ENCODE results near the gene SARDH. TPM values are rescaled to one million over a fixed set of nuclear protein-coding genes. Genes with fewer than 3 reads are reported as not detected.

SARDH gene, protein sequence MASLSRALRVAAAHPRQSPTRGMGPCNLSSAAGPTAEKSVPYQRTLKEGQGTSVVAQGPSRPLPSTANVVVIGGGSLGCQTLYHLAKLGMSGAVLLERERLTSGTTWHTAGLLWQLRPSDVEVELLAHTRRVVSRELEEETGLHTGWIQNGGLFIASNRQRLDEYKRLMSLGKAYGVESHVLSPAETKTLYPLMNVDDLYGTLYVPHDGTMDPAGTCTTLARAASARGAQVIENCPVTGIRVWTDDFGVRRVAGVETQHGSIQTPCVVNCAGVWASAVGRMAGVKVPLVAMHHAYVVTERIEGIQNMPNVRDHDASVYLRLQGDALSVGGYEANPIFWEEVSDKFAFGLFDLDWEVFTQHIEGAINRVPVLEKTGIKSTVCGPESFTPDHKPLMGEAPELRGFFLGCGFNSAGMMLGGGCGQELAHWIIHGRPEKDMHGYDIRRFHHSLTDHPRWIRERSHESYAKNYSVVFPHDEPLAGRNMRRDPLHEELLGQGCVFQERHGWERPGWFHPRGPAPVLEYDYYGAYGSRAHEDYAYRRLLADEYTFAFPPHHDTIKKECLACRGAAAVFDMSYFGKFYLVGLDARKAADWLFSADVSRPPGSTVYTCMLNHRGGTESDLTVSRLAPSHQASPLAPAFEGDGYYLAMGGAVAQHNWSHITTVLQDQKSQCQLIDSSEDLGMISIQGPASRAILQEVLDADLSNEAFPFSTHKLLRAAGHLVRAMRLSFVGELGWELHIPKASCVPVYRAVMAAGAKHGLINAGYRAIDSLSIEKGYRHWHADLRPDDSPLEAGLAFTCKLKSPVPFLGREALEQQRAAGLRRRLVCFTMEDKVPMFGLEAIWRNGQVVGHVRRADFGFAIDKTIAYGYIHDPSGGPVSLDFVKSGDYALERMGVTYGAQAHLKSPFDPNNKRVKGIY
- polyA plus RNA-seq (2014; cell fraction: cytosol; rRNA removed), result 3.2 and 3.3 TPM in 2 replicates
- 4.7 and 8.5 TPM in 2 replicates for polyA plus RNA-seq (2014; cell fraction: nucleus; rRNA removed)

DNA sequence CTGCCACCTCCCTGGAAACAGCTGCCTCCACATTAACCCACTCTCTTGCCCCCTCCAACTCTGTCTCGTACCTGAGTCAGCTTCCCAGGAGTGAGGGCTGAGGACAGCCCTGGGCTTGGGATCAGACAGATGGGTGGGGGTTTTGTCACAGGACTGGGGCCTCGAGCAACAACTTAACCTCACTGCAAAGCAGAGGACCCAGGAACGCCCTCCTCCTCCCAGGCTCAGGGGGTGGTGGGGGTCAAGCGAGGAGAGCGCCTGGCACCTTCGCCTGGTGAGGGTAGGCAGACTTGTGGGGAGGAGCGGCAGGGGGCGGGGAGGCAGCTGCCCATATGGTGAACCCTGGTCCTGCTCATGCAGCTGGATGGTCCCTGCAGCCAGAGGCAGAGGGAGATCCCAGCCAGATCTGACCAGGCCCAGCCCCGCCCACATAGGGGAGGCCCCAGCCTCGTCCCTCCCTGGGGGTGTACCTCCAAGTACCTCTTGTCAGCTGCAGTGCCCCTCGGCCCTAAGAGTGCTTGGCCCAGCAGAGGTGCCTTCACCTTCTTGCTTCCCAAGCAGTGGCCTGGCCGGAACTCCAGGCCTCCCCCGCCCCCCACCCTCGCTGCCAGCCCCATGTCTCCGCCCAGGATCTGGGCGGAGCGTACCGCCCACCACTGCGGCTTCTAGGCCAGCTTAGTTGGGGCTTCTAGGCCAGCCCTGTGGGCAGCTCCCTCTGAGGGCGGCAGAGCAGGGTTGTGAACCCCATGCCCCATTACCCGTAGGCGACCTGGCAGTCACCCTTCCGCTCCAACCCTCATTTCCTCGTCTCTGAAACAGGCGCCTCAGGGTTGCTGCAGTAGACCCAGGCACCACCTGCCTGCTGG lies at the start of gene SARDH:
Gene SARDH, minus strand, starts transcription at position 579 of the 866 bp plus-strand sequence. CDS start 4,179 bp downstream, outside the sequence.
- DNase-seq (ENCODE audit: low spot score), result peak; percentile 78

DNA sequence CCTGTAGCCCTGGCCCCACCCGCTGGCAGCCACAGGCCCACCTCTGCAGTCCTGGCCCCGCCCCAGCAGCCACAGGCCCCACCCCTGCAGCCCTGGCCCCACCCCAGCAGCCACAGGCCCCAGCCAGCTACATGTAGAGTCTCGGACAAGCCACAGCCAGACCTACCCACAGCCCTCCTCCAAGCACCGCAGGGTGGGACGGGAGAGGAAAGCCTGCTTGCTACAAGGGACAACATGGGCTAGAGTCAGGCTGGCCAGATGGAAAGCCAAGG lies 49.5 kb upstream of the SARDH start:
- no peak for DNase-seq (ENCODE audit: low spot score)

DNA sequence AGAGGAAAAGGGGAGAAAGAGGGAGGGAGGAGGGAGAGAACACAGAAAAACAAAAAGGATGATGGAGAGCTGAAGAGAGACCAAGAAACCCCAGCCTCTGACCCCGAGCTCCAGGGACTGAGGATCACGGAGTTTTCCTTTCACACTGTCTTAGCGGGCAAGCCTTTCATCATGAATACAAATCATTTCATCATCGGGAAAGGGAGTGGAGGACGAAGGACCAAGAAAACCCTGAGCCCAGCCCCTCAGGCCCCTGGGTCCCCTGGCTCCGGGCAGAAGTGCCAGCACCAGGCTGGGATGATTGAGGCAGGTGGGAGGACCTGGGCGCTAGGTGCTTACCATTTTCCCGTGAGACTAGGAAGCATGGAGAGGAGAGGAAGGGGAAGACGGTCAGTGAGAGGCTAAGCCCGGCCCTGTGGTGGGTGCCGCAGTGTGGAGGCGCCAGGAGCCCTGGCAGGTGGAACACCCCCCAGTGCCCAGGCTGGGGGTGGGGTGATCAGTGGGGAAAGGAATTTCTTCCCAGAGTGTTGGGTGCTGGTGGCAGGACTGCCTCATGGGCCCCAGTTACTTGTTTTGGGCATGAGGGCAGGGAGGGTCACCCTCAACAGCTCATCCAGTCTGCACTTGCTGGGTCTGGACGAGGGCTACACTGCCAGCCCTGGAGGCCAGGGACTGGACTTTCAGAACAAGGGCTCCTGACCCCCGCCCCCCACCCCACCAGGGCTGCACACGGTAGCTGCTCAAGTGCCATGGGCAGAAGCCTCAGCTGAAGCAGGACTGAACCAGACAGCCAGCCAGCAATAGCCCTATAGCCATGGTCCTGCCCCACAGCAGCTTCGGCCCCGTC lies 49.0 kb upstream of the SARDH start:
- DNase-seq (ENCODE audit: low spot score), result no peak

DNA sequence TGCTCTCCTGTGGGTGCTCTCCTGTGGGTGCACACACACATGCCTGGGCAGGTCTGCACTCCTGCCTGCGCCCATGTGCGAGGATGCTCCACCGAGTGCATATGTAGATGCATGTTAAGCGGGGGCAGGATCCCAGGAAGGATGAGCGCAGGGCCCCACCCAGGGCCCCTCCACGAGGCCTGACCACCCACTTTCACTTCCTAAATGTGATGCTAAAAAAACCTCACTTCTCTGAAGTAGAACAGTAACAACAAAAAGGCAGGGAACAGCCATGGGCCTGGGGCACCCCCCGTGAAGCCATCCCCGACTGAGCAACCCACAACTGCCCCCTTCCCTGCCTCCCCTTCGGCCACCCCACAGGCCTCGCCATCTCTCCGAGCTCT lies 48.2 kb upstream of the SARDH start:
- no peak for DNase-seq (ENCODE audit: low spot score)

DNA sequence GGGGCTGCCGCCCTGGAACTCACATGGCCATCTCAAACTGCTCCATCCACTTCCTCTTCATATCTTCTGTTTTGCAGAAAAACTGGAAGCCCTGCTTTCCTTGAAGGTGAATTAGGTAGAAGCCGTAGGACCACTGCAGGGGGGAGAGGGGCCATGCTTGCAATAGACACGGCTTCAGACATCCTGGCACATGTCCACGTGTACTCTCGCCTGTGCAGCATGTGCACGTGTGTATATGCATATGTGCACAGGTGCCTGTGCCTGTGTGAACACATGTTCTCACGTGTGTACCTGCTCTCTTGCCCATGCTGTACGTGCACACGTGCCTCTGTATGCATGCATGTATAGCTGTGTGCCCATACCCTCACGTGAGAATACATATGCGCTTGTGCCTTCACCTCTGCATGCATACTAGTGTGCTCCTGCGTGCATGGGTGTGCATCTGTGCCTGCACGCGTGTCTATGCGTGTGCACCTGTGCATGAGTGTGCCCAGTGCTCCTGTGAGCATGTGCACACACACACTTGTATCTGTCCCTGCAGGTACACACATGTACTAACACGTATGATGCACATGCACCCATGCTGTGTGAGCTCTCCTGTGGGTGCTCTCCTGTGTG lies 47.7 kb upstream of the SARDH start:
- no peak for DNase-seq (ENCODE audit: low spot score)

DNA sequence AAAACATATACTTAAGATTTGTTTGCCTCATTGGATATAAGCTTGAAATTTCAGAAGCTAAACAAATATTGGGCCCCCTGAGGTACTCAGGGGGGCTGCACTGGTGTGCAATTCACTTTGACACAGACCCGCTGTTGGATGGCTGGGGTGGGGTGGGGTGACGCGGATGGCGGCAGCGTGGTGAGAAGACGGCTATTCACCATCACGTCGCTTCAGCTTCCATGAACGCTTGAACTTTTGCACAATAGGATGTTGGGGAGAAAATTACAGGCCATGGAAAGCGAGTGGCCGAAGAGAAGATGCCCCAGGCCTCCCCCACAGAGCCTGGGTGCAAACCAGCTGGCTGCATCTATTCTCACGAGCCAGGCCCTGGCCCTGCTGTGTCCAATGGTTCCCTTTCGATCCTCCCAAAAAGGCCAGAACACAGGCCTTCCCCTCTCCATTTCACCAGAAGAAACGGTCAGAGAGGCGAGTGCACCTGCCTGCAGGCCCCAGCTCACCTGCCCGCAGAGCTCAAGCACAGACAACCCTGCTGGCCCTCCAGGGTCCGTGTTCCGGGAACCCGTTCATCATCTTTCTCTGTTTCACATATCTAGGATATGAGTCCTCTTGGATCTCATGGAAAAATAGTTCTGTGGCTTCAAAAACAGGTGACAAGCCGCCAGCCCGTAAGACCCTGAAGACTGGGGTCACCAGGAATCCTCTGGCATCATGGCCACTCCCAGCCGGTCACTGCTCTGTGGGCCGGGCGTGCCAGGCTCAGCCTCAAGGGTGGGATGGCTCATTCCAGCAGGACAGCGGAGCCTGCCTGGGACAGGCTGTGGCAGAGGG lies 46.8 kb upstream of the SARDH start:
- no peak for DNase-seq (ENCODE audit: low spot score)

DNA sequence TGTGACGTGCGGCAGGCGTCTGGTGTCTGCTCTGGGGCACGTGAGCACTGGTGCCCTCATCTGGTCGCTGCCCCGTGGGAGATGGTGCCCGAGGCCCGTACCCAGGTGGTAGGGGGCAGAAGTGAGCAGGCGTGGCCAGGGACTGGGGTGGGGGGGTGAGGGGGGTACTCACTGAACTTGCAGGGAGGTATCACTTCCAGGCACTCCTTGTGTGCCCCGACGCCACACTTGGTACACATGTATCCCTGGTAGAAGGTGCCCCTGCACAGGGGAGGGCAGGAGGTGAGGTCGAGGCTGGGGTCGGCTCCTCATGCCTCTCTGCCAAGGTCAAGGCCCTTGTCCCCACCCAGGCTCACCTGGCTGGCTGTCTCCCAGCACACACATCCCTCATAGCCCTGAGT lies 45.2 kb upstream of the SARDH start:
- no peak for DNase-seq (ENCODE audit: low spot score)

DNA sequence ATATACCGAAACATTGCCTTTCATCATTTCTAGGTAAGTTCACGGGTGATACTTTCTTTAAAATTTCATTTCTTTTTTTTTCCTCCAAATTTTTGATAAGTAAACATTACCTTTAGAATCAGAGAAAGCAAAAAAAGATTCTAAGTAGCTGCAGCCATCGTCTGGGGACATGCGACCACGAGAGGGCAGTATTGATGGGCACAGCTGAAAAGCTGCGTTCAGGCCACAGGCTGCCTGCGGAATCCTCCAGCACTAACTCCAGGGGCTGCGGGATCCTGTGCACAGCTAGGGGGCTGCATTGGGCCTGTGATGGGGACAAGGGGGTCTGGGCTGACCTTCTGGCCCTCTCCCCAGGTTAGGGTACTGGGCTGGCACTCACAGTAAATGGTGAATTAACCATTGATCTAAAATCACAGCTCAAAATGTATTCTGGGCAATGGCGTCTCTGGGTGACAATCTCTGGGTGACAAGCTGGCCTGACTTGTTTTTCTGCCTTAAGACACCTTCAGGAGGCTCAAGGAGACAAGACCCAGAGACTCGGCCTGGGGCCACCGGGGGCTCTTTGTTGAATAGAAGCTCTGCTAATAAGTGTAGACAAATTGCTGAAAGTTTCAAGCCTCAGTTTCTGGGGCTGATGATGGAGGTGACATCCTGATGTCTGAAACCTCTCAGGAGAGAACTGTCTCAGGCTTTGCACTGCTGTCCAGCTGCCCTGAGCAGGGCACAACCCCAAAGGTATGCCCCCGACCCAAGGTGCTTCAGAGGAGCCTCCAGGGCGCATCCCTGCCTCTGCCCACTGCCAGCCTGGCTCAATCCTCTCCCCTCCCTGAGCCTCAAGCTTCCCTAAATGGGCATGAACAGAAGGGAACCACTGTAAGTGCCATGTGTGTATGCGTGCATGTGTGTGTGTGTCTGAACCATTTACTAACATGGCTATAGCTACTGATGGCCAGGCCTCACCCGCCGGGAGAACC lies 44.3 kb upstream of the SARDH start:
- DNase-seq (ENCODE audit: low spot score), result peak; percentile 66

DNA sequence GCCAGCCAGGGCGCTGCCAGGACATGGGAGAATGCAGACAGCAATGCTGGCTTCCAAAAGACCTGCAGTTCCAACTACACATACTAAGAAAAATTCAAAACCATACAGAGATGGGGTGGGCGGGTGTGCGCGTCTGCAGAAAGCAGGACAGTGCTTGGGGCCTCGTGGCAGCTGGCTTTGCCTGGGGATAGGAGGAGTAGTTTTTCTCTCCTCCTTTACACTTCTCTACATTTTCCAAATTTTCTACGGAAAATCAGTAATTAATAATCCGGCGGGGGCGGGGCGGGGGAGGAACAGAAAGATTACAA lies 43.6 kb upstream of the SARDH start:
- no peak for DNase-seq (ENCODE audit: low spot score)

DNA sequence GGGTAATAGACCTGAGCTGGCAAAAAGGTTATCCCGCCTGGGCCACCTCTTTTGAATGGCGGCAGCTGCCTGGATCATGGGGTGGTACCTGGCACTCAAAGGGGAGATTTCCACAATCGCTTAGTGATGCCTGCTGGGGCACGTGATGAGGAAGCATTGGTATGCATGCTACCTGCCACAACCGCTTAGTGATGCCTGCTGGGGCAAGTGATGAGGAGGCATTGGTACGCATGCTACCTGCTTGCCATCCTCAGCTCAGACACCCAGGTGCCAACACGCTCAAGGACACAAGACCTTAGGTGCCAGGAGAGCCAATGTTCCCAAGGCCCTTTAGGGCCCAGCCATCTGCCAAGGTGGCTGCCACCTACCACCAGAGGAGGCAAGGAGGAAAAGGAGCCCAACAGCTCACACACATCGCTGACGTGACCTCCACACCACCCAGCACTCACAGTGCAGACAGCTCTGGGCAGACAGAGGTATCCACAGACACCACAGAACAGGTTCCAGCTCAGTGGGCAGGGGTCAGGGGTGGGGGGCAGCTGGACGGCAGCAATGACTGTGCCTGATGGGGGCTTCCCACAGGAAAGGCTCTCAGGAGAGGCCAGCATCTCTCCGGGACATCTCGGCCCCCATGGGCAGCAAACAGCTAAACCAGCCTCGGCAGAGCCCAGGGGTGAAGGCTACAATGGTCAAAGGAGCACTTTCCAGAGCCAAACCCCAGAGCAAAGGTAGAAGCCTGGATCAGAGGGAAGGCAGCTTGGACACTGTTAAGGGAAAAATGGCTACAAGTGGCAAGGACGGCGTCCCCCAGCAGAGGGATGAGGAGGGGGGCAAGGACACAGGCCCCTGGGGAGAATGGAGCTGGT lies 43.0 kb upstream of the SARDH start:
- DNase-seq (ENCODE audit: low spot score), result no peak

DNA sequence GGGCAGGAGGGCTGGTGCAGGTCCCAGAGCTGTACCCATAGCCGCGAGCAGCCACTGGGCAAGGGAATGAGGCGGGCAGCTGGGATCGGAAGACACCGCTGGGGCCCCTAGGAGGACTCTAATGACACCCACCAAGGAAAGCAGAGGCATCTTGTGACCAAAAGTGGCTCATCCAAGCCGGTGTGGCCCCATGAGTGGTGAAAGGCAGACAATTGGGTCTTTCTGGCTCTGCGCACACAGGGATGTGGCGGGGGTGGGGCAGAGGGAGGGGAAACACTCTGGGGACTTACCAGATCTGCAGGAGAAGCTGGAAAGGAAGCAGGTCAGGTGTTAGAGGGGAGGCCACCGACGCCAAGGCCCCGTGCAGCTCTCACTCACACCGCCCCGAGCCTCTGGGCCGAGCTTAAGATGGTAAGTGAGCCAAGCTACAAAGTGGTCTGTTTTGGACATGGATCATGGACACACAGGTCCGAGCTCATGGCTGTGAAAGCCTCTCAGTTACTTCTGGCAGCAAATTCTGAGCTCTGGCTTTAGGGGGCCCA lies 42.3 kb upstream of the SARDH start:
- no peak for DNase-seq (ENCODE audit: low spot score)

DNA sequence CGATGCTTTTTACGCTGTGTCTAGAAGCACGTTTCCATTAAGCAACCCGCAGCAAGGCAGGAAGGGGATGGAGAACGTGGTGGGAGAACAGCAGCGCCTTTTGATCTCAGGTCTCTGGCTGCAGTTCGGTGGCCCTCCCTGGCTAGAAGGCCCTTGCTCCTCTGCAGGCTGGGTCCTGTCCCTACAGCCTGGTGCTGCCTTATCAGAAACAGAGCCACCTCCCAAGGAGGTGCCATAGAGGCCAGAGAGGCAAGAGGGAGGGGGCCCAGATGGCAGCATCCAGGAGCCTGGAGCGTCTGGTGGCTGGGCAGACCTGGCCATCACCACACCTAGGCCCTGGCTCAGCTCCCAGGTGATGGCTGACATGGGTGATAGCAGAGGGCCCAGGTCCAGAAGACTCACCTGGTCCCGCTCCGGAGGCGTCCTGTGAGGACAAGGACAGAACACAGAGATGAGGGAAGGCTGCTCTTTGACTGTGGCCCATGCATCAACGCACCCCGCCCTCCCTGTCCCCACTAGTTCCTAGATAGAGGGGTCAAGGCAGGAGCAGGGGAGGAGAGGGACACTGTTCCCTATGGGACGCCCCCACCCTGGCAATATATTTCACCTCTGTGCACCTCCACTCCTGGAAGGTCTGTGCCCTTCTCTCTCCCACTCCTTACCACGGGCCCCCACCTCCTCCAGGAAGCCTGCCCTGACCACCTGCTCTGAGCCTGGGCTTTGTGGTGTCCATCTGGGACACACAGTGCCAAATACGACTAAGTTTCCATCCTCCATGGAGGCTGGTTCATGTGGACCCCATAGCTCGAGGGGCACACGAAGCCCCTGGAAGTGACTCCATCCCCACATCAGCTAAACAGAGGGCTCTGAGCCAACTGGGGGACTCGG lies 41.6 kb upstream of the SARDH start:
- DNase-seq (ENCODE audit: low spot score), result no peak

DNA sequence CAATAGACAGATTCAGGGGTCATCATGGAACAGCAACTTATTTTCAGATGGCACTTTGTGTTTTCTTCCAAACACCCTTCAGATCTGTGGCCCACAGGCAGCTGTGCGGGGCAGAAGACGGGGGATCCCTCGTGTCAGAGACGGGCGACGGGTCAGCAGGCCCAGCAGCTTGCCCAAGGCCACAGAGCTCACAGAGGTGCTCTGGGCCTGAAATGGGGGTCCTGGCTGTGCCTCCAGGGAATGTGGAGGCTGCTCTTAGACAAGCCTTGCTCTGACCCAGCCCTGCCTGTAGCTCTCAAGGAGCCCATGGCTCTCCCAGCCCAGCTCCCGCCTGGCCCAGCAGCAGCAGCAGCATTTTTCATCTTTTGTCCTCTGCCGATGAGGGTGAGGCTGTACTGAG lies 40.9 kb upstream of the SARDH start:
- no peak for DNase-seq (ENCODE audit: low spot score)

DNA sequence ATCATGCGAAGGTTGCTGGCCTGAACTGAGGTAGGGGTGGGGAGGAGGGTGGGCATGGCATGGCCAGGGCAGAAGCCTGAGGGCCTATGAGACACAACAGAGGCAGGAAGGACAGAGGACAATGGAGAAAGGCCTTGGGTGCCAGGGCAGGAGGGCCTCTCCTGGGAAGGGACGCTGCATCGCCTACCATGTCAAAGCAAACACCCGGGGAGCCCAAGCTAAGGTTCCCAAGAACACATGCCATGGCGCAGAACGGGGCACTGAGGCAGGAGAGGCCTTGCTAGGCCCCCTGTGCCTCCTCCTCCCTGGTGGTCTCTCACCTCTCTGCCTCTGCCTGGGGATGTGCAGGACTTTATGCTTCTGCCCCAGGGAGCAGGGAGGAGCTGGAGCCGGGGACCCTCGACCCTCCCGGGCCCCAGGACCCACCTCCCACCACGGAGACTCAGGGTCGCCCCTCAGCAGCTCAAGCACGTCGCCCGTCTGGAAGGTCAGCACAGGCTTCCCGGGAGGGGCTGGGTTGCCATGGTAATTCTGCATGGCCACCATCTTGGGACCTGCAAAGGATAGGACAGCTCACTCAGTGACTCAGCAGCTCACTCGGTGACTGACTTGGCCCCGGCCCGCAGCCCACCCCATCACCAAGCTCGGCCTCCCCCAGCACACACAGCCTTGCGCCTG lies 40.3 kb upstream of the SARDH start:
- no peak for DNase-seq (ENCODE audit: low spot score)

DNA sequence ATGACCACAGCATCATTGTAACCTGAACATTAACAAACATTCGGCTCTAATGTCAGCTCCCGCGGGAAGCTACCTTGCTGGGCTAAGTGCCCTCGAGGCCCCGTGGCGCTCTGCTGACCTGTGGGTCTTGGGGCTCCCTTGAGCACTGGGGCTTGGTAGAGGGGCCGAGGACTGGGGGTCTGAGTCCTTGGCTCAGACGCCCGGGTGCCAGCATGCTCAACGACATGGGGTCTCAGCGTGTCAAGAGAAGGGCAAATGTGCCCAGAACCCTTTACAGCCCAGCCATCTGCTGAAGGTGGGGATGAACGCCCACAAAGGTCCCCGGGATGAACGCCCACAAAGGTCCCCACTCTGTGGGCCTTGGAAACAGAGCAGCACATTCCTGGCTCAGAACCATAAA lies 39.7 kb upstream of the SARDH start:
- DNase-seq (ENCODE audit: low spot score), result no peak

All from SK-N-DZ (cell line).